Measurements from ENCODE around the gene ZNF514. TPM values are rescaled to one million over a fixed set of nuclear protein-coding genes. Genes with fewer than 3 reads are reported as not detected.

The ZNF514 gene
- polyA plus RNA-seq, 4 donors = 3.8 to 18.9 (median 7.3) TPM

- no peak for FAIRE-seq
- WGBS, 3 donors = 0 to 1% (median 1%) methylated on average over 9 of the region's 9 CpGs
- H3K27me3 ChIP-seq (ENCODE audit: control insufficient read depth in 3 of 3, insufficient read depth in 3 of 3, low read length in 3 of 3) = no peaks in the 10 kb centered on the region
These were observed 5.4 kb upstream of the ZNF514 start for GRCh38 chr2:95165030-95165370.

DNA sequence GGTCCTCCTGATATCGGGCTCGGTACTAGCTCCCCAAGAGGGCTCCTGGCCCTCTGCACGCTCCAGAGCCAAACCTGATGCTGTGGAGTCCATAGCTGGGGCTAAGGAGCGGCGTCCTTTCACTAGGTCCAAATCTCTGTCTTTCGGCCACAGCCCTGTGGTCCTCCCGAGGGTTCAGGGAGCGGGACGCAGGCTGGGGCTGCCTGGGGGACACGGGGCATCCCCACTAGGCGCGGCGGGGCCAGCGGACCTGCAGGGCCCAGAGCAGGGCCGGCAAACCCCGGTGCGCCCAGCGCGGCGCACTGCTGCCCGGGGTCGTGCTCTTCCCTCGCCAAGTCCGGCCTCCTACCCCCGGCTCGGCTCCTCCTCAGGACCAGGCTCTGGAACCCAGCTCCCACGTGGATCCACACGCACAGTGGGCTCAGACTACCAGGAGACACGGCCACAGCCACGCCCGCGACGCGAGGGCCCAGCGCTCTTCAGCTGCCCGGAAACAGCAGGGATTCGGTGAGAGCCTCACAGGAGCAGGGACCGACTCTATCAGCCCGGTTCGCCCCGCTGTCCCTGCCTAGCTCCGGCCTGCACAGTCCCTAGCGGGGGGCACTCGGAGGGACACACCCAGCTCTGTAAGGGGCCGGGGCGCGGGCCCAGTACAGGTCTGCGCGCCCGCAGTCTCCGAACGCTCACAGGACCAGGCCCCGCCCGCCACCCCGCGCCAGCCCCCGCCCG lies 593 bp downstream of the ZNF514 start:
- FAIRE-seq (no peak), DNase-seq (peak; percentile 51 to 77)
- Histone ChIP-seq H3K36me3 (ENCODE audit: control insufficient read depth in 3 of 3, insufficient read depth in 2 of 3, low read depth in 1 of 3, low read length in 3 of 3) (peaks cover 2 to 24% (median 4%) of the 10 kb centered on the region in 3 donors), H3K4me3 (ENCODE audit: low read depth in 1 of 3, low read length in 3 of 3) (peak overlapping the region; percentile 65 to 80 (median 70)), H3K4me1 (ENCODE audit: control insufficient read depth in 3 of 3, insufficient read depth in 2 of 3, low read depth in 1 of 3, low read length in 2 of 3) (peaks cover 0 to 4% (median 0%) of the 10 kb centered on the region in 3 donors), H3K27me3 (ENCODE audit: control insufficient read depth in 3 of 3, insufficient read depth in 3 of 3, low read length in 3 of 3) (no peaks in the 10 kb centered on the region), H3K9me3 (ENCODE audit: control insufficient read depth in 2 of 2, insufficient read depth in 1 of 2, low read depth in 1 of 2, low read length in 1 of 2) (peaks cover 0 to 30% of the 10 kb centered on the region in 2 donors), H3K27ac (ENCODE audit: low read depth in 1 of 3, low read length in 2 of 3) (peak overlapping the region; percentile 5 to 68 (median 41))
- WGBS, 3 donors = 1 to 5% (median 2%) methylated on average over 35 to 58 of the region's 58 CpGs

More at GRCh38 chr2:95165030-95165370, 5.4 kb upstream of the ZNF514 start:
- Histone ChIP-seq H3K4me1 (ENCODE audit: control insufficient read depth in 3 of 3, insufficient read depth in 2 of 3, low read depth in 1 of 3, low read length in 2 of 3) (peaks cover 0 to 8% (median 6%) of the 10 kb centered on the region in 3 donors), H3K36me3 (ENCODE audit: control insufficient read depth in 3 of 3, insufficient read depth in 2 of 3, low read depth in 1 of 3, low read length in 3 of 3) (no peaks in the 10 kb centered on the region), H3K27ac (ENCODE audit: low read depth in 1 of 3, low read length in 2 of 3) (peak overlapping the region; percentile 70 to 94 (median 80)), H3K4me3 (ENCODE audit: low read depth in 1 of 3, low read length in 3 of 3) (peak overlapping the region; percentile 46 to 85 (median 78)), H3K9me3 (ENCODE audit: control insufficient read depth in 2 of 2, insufficient read depth in 1 of 2, low read depth in 1 of 2, low read length in 1 of 2) (no peaks in the 10 kb centered on the region)
- DNase-seq = no peak

DNA sequence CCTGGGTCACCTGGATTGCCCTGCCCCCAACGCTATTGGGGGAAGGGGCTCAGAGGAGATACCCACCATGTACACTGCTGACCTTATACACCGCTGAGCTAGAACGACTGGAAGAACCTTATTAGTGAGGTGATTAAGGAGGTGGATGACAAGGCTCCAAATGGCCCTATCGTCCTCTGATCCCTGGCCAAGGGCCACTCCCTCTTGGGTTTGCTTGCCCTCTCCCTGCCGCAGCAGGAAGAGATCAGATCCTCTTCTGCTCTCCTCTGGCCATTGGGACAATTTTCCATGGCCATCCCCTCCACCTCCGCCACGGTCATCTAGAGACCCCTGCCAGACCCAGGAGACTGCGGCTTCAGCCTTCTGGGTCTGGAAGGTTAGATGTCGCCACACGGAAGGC lies 1.2 kb downstream of the ZNF514 start:
- Histone ChIP-seq H3K4me3 (ENCODE audit: low read depth in 1 of 3, low read length in 3 of 3) (peak overlapping the region; percentile 65 to 80 (median 70)), H3K27me3 (ENCODE audit: control insufficient read depth in 3 of 3, insufficient read depth in 3 of 3, low read length in 3 of 3) (no peaks in the 10 kb centered on the region), H3K4me1 (ENCODE audit: control insufficient read depth in 3 of 3, insufficient read depth in 2 of 3, low read depth in 1 of 3, low read length in 2 of 3) (peaks cover 0 to 4% (median 0%) of the 10 kb centered on the region in 3 donors), H3K9me3 (ENCODE audit: control insufficient read depth in 2 of 2, insufficient read depth in 1 of 2, low read depth in 1 of 2, low read length in 1 of 2) (peaks cover 0 to 35% of the 10 kb centered on the region in 2 donors), H3K36me3 (ENCODE audit: control insufficient read depth in 3 of 3, insufficient read depth in 2 of 3, low read depth in 1 of 3, low read length in 3 of 3) (peaks cover 3 to 26% (median 5%) of the 10 kb centered on the region in 3 donors), H3K27ac (ENCODE audit: low read depth in 1 of 3, low read length in 2 of 3) (peak overlapping the region; percentile 5 to 68 (median 14))
- WGBS, 3 donors = 26 to 60% (median 43%) methylated on average over 10 of the region's 10 CpGs
- DNase-seq = peak in 1 of 2 donors; percentile 74
- FAIRE-seq = no peak

- H3K4me1 ChIP-seq (ENCODE audit: control insufficient read depth in 3 of 3, insufficient read depth in 2 of 3, low read depth in 1 of 3, low read length in 2 of 3) = no peaks in the 10 kb centered on the region
- no peaks in the 10 kb centered on the region for H3K27me3 ChIP-seq (ENCODE audit: control insufficient read depth in 3 of 3, insufficient read depth in 3 of 3, low read length in 3 of 3)
- DNase-seq = no peak
- FAIRE-seq = no peak
- 96 to 99% (median 97%) methylated on average over 6 of the region's 6 CpGs for WGBS, 3 donors
- H3K36me3 ChIP-seq (ENCODE audit: control insufficient read depth in 3 of 3, insufficient read depth in 2 of 3, low read depth in 1 of 3, low read length in 3 of 3) = peaks cover 27 to 31% (median 29%) of the 10 kb centered on the region in 3 donors
- no peak overlapping the region for H3K4me3 ChIP-seq (ENCODE audit: low read depth in 1 of 3, low read length in 3 of 3)
- no peak overlapping the region for H3K27ac ChIP-seq (ENCODE audit: low read depth in 1 of 3, low read length in 2 of 3)
- peaks cover 6 to 88% of the 10 kb centered on the region in 2 donors for H3K9me3 ChIP-seq (ENCODE audit: control insufficient read depth in 2 of 2, insufficient read depth in 1 of 2, low read depth in 1 of 2, low read length in 1 of 2)
These were observed 10.2 kb downstream of the ZNF514 start for GRCh38 chr2:95149397-95149984.

GRCh38 chr2:95143838-95144237 lies 15.8 kb downstream of the ZNF514 start:
- Histone ChIP-seq H3K4me3 (ENCODE audit: low read depth in 1 of 3, low read length in 3 of 3) (no peak overlapping the region), H3K36me3 (ENCODE audit: control insufficient read depth in 3 of 3, insufficient read depth in 2 of 3, low read depth in 1 of 3, low read length in 3 of 3) (peaks cover 0 to 6% (median 0%) of the 10 kb centered on the region in 3 donors), H3K27me3 (ENCODE audit: control insufficient read depth in 3 of 3, insufficient read depth in 3 of 3, low read length in 3 of 3) (no peaks in the 10 kb centered on the region), H3K9me3 (ENCODE audit: control insufficient read depth in 2 of 2, insufficient read depth in 1 of 2, low read depth in 1 of 2, low read length in 1 of 2) (peaks cover 3 to 80% of the 10 kb centered on the region in 2 donors), H3K27ac (ENCODE audit: low read depth in 1 of 3, low read length in 2 of 3) (no peak overlapping the region), H3K4me1 (ENCODE audit: control insufficient read depth in 3 of 3, insufficient read depth in 2 of 3, low read depth in 1 of 3, low read length in 2 of 3) (no peaks in the 10 kb centered on the region)
- DNase-seq (no peak), FAIRE-seq (no peak)
- WGBS, 3 donors = 94 to 98% (median 97%) methylated on average over 2 of the region's 2 CpGs

DNA sequence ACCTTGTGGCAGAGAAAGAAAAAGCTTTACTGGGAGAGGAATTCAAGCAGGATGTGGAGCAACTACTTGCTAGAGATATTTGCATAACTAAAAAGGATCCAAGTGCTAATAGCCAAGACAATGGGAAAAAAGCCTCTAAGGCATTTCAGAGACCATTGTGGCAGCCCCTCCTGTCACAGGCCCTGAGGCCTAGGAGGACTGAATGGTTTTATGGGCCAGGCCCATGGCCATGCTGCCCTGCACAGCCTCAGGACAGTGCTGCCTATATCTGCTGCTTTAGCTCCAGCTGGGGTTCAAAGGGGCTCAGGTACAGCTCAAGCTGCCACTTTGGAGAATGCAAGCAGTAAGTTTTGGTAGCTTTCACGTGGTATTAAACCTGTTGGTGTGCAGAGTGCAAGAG lies 20.9 kb downstream of the ZNF514 start:
- no peaks in the 10 kb centered on the region for H3K36me3 ChIP-seq (ENCODE audit: control insufficient read depth in 3 of 3, insufficient read depth in 2 of 3, low read depth in 1 of 3, low read length in 3 of 3)
- DNase-seq (no peak), FAIRE-seq (no peak)
- WGBS, 3 donors = 62 to 81% (median 70%) methylated on average over 1 of the region's 1 CpG
- no peaks in the 10 kb centered on the region for H3K27me3 ChIP-seq (ENCODE audit: control insufficient read depth in 3 of 3, insufficient read depth in 3 of 3, low read length in 3 of 3)
- H3K27ac ChIP-seq (ENCODE audit: low read depth in 1 of 3, low read length in 2 of 3) = no peak overlapping the region
- no peaks in the 10 kb centered on the region for H3K4me1 ChIP-seq (ENCODE audit: control insufficient read depth in 3 of 3, insufficient read depth in 2 of 3, low read depth in 1 of 3, low read length in 2 of 3)
- no peak overlapping the region for H3K4me3 ChIP-seq (ENCODE audit: low read depth in 1 of 3, low read length in 3 of 3)
- H3K9me3 ChIP-seq (ENCODE audit: control insufficient read depth in 2 of 2, insufficient read depth in 1 of 2, low read depth in 1 of 2, low read length in 1 of 2) = peaks cover 2 to 65% of the 10 kb centered on the region in 2 donors

- FAIRE-seq (no peak), DNase-seq (no peak)
- H3K36me3 ChIP-seq (ENCODE audit: control insufficient read depth in 3 of 3, insufficient read depth in 2 of 3, low read depth in 1 of 3, low read length in 3 of 3) = no peaks in the 10 kb centered on the region
- H3K9me3 ChIP-seq (ENCODE audit: control insufficient read depth in 2 of 2, insufficient read depth in 1 of 2, low read depth in 1 of 2, low read length in 1 of 2) = no peaks in the 10 kb centered on the region
- peaks cover 0 to 7% (median 0%) of the 10 kb centered on the region in 3 donors for H3K4me1 ChIP-seq (ENCODE audit: control insufficient read depth in 3 of 3, insufficient read depth in 2 of 3, low read depth in 1 of 3, low read length in 2 of 3)
- 13 to 20% (median 20%) methylated on average over 5 of the region's 5 CpGs for WGBS, 3 donors
- peak overlapping the region in 1 of 3 donors; percentile 100 for H3K27ac ChIP-seq (ENCODE audit: low read depth in 1 of 3, low read length in 2 of 3)
- H3K27me3 ChIP-seq (ENCODE audit: control insufficient read depth in 3 of 3, insufficient read depth in 3 of 3, low read length in 3 of 3) = no peaks in the 10 kb centered on the region
- peak overlapping the region; percentile 87 to 98 (median 96) for H3K4me3 ChIP-seq (ENCODE audit: low read depth in 1 of 3, low read length in 3 of 3)
These were observed 37.5 kb downstream of the ZNF514 start for GRCh38 chr2:95122197-95122551.

- Histone ChIP-seq H3K27me3 (ENCODE audit: control insufficient read depth in 3 of 3, insufficient read depth in 3 of 3, low read length in 3 of 3) (no peaks in the 10 kb centered on the region), H3K9me3 (ENCODE audit: control insufficient read depth in 2 of 2, insufficient read depth in 1 of 2, low read depth in 1 of 2, low read length in 1 of 2) (no peaks in the 10 kb centered on the region), H3K4me1 (ENCODE audit: control insufficient read depth in 3 of 3, insufficient read depth in 2 of 3, low read depth in 1 of 3, low read length in 2 of 3) (peaks cover 0 to 7% (median 0%) of the 10 kb centered on the region in 3 donors), H3K4me3 (ENCODE audit: low read depth in 1 of 3, low read length in 3 of 3) (peak within 1 kb of the TSS; percentile 87 to 98 (median 96)), H3K36me3 (ENCODE audit: control insufficient read depth in 3 of 3, insufficient read depth in 2 of 3, low read depth in 1 of 3, low read length in 3 of 3) (peaks cover 0 to 1% (median 0%) of the 10 kb centered on the region in 3 donors), H3K27ac (ENCODE audit: low read depth in 1 of 3, low read length in 2 of 3) (peak within 1 kb of the TSS; percentile 87 to 100 (median 90))
- WGBS, 3 donors = 0 to 1% (median 0%) methylated on average over 57 to 86 of the region's 86 CpGs
- FAIRE-seq = no peak
- peak; percentile 76 to 92 for DNase-seq
These were observed 38.0 kb downstream of the ZNF514 start, which contains the start of gene MRPS5 for GRCh38 chr2:95121407-95122196. MRPS5 (minus strand) TSS chr2:95121808; CDS start chr2:95121791, 17 bp downstream.

Measured in small intestine (tissue), 7 donors.